Keratinocyte (primary cell): ENCODE results near the gene ABHD2.

Experiments
- EZH2 ChIP-seq: IDR thresholded peaks from one replicate; pipeline ENCODE4 v1.6.1; 2012; ENCODE audit warnings: inconsistent platforms, mild to moderate bottlenecking, low read length, moderate library complexity
- TF ChIP-seq, protein P1 (sequence below), 3 experiments: IDR thresholded peaks in 1 of 3; conservative IDR thresholded peaks in 1 of 3; optimal IDR thresholded peaks in 1 of 3; 2 replicates in 2 of 3; 3 replicates in 1 of 3; pipeline versions ENCODE3 to v1.5.1; 2011; ENCODE audit warnings: low read length in 3 of 3, mild to moderate bottlenecking in 3 of 3, moderate library complexity in 2 of 3, control low read depth in 1 of 3, inconsistent platforms in 1 of 3; ENCODE audit not compliant: insufficient read depth in 2 of 3; ENCODE audit errors: extremely low read depth in 1 of 3

GRCh38 chr15:89150287-89150686 lies 62.0 kb downstream of the ABHD2 start:
- TF ChIP-seq, protein P1, sequence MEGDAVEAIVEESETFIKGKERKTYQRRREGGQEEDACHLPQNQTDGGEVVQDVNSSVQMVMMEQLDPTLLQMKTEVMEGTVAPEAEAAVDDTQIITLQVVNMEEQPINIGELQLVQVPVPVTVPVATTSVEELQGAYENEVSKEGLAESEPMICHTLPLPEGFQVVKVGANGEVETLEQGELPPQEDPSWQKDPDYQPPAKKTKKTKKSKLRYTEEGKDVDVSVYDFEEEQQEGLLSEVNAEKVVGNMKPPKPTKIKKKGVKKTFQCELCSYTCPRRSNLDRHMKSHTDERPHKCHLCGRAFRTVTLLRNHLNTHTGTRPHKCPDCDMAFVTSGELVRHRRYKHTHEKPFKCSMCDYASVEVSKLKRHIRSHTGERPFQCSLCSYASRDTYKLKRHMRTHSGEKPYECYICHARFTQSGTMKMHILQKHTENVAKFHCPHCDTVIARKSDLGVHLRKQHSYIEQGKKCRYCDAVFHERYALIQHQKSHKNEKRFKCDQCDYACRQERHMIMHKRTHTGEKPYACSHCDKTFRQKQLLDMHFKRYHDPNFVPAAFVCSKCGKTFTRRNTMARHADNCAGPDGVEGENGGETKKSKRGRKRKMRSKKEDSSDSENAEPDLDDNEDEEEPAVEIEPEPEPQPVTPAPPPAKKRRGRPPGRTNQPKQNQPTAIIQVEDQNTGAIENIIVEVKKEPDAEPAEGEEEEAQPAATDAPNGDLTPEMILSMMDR (optimal IDR thresholded peaks at IDR 0.05 in 1 of 3, IDR thresholded peaks at IDR 0.05 in 1 of 3, conservative IDR thresholded peaks at IDR 0.05 in 1 of 3; ENCODE audit: extremely low read depth in 1 of 3, insufficient read depth in 2 of 3, low read length in 3 of 3) = no peak
- no peak for TF ChIP-seq EZH2
